GM21737 (cell line): ENCODE measurements around the gene XG.
A peak's percentile ranks its signal among the peaks of the same experiment; 100 is the strongest.
"Not testable (repeated sequence)": the region's sequence is repeated elsewhere in the genome, so short reads cannot be mapped to it uniquely, and the experiment has no call there.

Experiments
- ATAC-seq: cut with Tn5 transposase; IDR thresholded peaks from one replicate; pipeline ENCODE4 v1.9.1; 2021; ENCODE audit warnings: mild to moderate bottlenecking, moderate library complexity; ENCODE audit not compliant: unreplicated experiment

XG gene

GRCh38 chrX:2774776-2775175, 22.9 kb downstream of the XG start:
- ATAC-seq: no peak

GRCh38 chrX:2780472-2781225, 28.8 kb downstream of the XG start:
- peak; percentile 64 for ATAC-seq

GRCh38 chrX:2781226-2781571, 29.4 kb downstream of the XG start:
- ATAC-seq: no peak

- no peak for ATAC-seq
Observed at GRCh38 chrX:2781698-2782097, 29.9 kb downstream of the XG start.

DNA sequence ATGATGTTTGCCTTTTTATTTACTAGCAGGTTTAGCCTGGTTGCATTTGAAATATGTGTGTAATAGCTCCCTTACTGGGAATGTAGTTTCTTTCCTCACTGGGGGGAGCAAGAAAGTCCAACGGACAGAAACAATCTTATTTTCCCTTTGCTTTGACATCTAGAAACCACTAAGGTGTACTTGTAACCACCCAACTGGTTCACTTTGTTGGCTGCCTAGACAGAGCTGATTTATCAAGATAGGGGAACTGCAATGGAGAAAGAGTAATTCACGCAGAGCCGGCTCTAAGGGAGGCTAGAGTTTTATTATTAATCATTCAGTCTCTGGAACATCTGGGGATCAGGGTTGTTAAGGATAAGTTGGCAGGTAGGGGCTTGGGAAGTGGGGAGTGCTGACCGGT, 30.3 kb downstream of the XG start:
- no peak for ATAC-seq

DNA sequence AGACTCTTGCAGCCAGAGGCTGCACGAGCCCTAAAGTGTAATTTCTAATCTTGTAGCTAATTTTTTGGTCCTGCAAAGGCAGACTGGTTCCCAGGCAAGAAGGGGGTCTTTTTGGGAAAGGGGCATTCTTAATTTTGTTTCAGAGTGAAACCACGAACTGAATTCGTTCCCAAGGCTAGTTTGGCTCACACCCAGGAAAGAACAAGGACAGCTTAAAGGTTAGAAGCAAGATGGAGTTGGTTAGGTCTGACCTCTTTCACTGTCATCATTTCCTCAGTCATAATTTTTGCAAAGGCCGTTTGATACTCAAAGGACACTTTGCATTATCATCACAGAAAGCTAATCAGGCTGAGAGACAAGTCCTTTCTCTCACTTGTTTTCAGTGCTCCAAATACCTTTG, 30.9 kb downstream of the XG start:
- no peak for ATAC-seq

- no peak for ATAC-seq
Observed at GRCh38 chrX:2784026-2784425, 32.2 kb downstream of the XG start.

DNA sequence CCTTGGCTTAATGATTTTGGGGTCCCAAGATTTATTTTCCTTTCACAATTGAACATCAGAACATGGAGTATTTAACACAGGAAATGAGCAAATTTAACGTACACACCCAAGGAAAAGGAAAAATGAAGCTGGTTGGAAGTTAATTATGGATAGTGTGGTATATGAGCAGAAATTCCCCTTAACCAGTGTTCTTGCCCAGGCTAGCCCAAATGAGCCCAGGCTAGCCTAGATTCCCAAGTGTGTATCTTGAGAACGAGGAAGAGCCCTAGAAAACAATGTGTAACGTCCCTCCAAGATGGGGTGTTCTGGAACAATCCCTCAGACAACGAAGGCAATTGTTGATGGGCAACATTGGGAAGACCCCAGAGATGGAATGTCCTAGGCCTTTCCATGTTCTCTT, 33.7 kb downstream of the XG start:
- ATAC-seq: no peak

GRCh38 chrX:2788980-2789379, 37.1 kb downstream of the XG start:
- no peak for ATAC-seq

DNA sequence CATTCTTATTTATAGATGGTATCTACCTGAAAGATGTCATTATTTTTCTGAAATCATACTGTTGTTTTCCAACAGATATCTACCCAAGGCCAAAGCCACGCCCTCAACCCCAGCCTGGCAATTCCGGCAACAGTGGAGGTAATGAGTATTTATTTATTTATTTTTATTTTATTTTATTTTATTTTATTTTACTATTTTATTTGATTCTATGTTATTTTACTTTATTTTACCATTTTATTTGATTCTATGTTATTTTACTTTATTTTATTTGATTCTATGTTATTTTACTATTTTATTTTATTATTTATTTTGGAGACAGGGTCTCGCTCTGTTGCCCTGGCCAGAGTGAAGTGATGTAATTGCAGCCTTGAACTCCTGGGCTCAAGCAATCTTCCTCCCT, 37.7 kb downstream of the XG start:
- ATAC-seq: no peak

GRCh38 chrX:2793752-2794151, 41.9 kb downstream of the XG start:
- ATAC-seq: no peak

- ATAC-seq: no peak
Observed at GRCh38 chrX:2794336-2794735, 42.5 kb downstream of the XG start.

GRCh38 chrX:2796808-2797207, 45.0 kb downstream of the XG start:
- not testable (repeated sequence) for ATAC-seq

- ATAC-seq: no peak
Observed at GRCh38 chrX:2799369-2799768, 47.5 kb downstream of the XG start.

- not testable (repeated sequence) for ATAC-seq
Observed at GRCh38 chrX:2799980-2800379, 48.1 kb downstream of the XG start.

- ATAC-seq: no peak
Observed at GRCh38 chrX:2801223-2801622, 49.4 kb downstream of the XG start.

GRCh38 chrX:2802376-2803090, 50.7 kb downstream of the XG start:
- ATAC-seq: not testable (repeated sequence)

DNA sequence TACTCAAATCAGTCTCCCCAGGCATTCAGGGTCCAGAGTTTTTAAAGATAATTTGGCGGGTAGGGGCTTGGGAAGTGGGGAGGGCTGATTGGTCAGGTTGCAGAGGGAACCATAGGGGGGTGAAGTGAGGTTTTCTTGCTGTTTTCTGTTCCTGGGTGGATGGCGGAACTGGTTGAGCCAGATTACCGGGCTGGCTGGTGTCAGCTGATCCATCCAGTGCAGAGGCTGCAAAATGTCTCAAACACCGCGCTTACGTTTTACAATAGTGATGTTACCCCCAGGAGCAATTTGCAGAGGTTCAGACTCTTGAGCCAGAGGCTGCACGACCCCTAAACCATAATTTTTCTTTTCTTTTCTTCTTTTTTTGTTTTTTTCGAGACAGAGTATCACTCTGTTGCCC, 51.6 kb downstream of the XG start:
- ATAC-seq: not testable (repeated sequence)

- not testable (repeated sequence) for ATAC-seq
Observed at GRCh38 chrX:2804106-2804843, 52.4 kb downstream of the XG start.

GRCh38 chrX:2804858-2805257, 53.0 kb downstream of the XG start:
- not testable (repeated sequence) for ATAC-seq

DNA sequence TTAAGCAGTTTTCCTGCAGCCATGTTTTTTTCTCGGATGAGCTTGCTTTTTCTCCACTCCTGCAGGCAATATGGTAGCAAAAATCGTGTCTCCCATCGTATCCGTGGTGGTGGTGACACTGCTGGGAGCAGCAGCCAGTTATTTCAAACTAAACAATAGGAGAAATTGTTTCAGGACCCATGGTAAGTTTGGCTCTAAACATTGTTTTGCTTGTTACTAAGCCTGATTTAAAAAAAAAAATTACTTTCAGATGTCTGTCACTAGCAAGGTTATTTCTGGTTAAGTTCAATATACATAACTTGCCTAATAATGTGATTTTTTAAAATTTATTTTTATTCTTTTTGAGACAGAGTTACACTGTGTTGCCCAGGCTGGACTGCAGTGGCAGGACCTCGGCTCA, 59.4 kb downstream of the XG start:
- ATAC-seq: no peak
